Chondrocyte (in vitro differentiated cells): Measurements from ENCODE around the gene LRRC8E. TPM values are rescaled to one million over a fixed set of nuclear protein-coding genes. Genes with fewer than 3 reads are reported as not detected.

Experiments used
- DNase-seq: peaks from one replicate; pipeline ENCODE4 v3.0.0; 2021; ENCODE audit warnings: mixed read lengths, low spot score
- H3K27ac Mint-ChIP-seq: one replicate; pipeline ENCODE4 v1.8.0; 2021; ENCODE audit warnings: mild to moderate bottlenecking, moderate library complexity, mixed read lengths; ENCODE audit not compliant: unreplicated experiment
- H3K27me3 Mint-ChIP-seq: 2 replicates; pipeline ENCODE4 v1.8.0; 2021; ENCODE audit warnings: low read depth, mixed read lengths
- H3K36me3 Mint-ChIP-seq: 2 replicates; pipeline ENCODE4 v1.8.0; 2021; ENCODE audit warnings: low read depth, mixed read lengths
- H3K4me1 Mint-ChIP-seq: 2 replicates; pipeline ENCODE4 v1.8.0; 2021; ENCODE audit warnings: low read depth, mild to moderate bottlenecking, mixed read lengths
- H3K4me3 Mint-ChIP-seq: one replicate; pipeline ENCODE4 v1.8.0; 2021; ENCODE audit warnings: mild to moderate bottlenecking, moderate library complexity, mixed read lengths; ENCODE audit not compliant: unreplicated experiment
- H3K9me3 Mint-ChIP-seq: 2 replicates; pipeline ENCODE4 v1.8.0; 2021; ENCODE audit warnings: low read depth, mixed read lengths
- total RNA-seq: library from RNA; stranded (reverse); gene quantifications from 3 replicates; pipeline ENCODE4 v1.2.1, GENCODE V29; 2021
- TF ChIP-seq, protein P1 (sequence below): fragments of 200-600 bp; sonication (generic); IDR thresholded peaks from 2 replicates; pipeline ENCODE4 v1.5.0; 2021; ENCODE audit warnings: antibody characterized with exemption, mild to moderate bottlenecking, moderate library complexity

The LRRC8E gene
- total RNA-seq, 1 donor from 2014 or later: 6.9 TPM

DNA sequence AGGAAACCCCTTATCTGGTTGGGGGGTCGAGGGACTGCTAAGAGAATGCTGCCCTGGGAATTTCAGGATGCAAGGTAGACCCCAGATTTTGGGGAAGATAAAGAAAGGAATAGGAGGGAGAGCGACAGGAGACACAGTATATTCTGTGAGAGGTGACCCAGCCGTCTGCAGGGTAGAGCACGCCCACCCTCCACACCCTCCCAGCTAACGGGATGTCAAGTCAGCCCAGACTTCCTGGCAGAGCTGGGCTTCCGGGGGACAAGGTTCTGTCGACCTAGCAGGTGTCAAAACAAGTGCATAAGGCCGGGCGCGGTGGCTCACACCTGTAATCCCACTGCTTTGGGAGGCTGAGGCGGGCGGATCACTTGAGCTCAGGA, 13.4 kb upstream of the LRRC8E start:
- peaks cover 25% of the 10 kb centered on the region for H3K4me1 Mint-ChIP-seq
- H3K27me3 Mint-ChIP-seq: peaks cover 15% of the 10 kb centered on the region
- no peak for DNase-seq
- H3K36me3 Mint-ChIP-seq: no peaks in the 10 kb centered on the region
- no peaks in the 10 kb centered on the region for H3K9me3 Mint-ChIP-seq
- H3K4me3 Mint-ChIP-seq: peak overlapping the region; percentile 61
- H3K27ac Mint-ChIP-seq: no peak overlapping the region
- TF ChIP-seq, protein P1, sequence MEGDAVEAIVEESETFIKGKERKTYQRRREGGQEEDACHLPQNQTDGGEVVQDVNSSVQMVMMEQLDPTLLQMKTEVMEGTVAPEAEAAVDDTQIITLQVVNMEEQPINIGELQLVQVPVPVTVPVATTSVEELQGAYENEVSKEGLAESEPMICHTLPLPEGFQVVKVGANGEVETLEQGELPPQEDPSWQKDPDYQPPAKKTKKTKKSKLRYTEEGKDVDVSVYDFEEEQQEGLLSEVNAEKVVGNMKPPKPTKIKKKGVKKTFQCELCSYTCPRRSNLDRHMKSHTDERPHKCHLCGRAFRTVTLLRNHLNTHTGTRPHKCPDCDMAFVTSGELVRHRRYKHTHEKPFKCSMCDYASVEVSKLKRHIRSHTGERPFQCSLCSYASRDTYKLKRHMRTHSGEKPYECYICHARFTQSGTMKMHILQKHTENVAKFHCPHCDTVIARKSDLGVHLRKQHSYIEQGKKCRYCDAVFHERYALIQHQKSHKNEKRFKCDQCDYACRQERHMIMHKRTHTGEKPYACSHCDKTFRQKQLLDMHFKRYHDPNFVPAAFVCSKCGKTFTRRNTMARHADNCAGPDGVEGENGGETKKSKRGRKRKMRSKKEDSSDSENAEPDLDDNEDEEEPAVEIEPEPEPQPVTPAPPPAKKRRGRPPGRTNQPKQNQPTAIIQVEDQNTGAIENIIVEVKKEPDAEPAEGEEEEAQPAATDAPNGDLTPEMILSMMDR: no peak

DNA sequence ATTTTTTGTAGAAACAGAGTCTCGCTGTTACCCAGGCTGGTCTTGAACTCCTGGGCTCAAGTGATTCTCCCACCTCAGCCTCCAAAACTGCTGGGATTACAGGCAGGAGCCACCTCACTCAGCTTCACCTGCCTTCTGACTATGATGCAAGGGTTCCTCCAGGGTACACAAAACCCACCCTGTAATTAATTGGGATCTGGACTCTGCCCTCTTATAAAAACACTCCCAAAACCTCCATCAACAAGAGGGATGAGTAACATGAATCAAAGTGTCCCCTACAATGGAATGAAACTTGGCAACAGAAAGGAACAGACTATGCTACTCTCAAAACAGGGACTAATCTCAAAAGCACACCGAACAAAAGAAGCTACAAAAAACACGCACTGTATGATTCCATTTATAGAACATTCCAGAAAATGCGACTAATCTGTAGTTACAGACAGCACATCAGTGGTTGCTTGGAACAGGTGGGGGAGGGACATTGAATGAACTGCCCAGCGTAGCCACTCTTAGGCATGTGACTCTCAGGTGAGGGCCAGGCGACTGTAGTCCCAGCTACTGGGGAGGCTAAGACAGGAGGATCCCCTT, 11.0 kb upstream of the LRRC8E start:
- no peaks in the 10 kb centered on the region for H3K36me3 Mint-ChIP-seq
- H3K9me3 Mint-ChIP-seq: no peaks in the 10 kb centered on the region
- no peak overlapping the region for H3K4me3 Mint-ChIP-seq
- H3K27ac Mint-ChIP-seq: no peak overlapping the region
- DNase-seq: no peak
- H3K27me3 Mint-ChIP-seq: peaks cover 6% of the 10 kb centered on the region
- H3K4me1 Mint-ChIP-seq: peaks cover 8% of the 10 kb centered on the region
- TF ChIP-seq, protein P1: no peak

DNA sequence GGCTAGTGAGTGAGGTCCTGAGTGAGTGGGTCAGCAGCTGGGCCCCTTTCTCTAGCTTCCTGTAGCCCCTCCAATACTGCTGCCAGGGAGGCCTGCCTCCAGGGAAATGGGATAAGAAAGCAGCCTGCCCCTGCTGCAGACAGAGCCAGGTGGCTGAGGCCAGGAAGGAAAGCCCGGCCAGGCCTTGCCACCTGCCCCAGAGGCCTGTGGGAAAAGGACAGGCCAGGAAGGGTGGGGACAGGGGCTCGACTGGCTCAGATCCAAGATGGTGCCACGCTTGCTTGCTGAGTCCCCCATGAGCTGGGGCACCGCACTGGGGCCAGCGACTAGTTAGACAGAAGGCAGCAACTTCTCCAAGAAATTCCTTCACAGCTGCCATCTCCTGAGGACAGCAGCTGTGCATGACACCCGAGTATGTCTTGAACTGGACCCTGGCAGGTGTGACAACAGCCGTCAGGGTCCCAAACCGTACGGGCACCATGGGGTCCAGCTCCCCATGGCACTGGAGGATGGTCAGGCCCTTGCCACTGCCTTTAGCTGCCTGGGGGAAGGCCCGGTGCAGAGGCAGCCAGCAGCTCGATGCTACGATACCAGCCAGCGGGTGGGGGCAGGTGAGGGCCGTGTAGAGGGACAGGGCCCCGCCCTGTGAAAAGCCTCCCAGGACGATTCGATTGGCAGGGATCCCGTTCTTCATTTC, 9.1 kb upstream of the LRRC8E start:
- no peaks in the 10 kb centered on the region for H3K9me3 Mint-ChIP-seq
- peaks cover 5% of the 10 kb centered on the region for H3K4me1 Mint-ChIP-seq
- DNase-seq: no peak
- no peak overlapping the region for H3K27ac Mint-ChIP-seq
- H3K4me3 Mint-ChIP-seq: no peak overlapping the region
- TF ChIP-seq, protein P1: no peak
- H3K27me3 Mint-ChIP-seq: no peaks in the 10 kb centered on the region
- no peaks in the 10 kb centered on the region for H3K36me3 Mint-ChIP-seq

DNA sequence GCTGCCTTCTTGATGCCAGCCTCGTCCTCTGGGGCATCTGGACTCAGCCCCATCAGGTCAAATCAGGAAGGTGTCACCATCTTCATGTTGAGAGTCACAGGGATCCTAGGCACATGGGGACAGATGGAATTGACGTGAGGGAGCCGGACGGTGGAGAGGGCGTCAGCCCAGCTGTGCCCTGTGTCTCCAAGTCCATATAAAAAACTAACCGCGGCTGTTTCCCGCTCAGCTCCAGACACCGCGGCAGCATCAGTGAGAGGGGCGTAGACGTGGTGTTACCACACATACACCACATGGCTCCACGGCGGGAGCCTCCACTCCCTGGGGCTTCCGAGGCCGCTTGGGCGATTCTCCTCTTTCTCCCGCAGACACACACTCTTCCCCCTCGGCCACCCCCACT, 8.5 kb upstream of the LRRC8E start:
- Mint-ChIP-seq H3K36me3 (no peaks in the 10 kb centered on the region), H3K27ac (no peak overlapping the region), H3K4me1 (peaks cover 5% of the 10 kb centered on the region), H3K9me3 (no peaks in the 10 kb centered on the region), H3K4me3 (no peak overlapping the region), H3K27me3 (no peaks in the 10 kb centered on the region)
- no peak for DNase-seq
- TF ChIP-seq, protein P1: no peak

- Mint-ChIP-seq H3K4me3 (no peak overlapping the region), H3K36me3 (no peaks in the 10 kb centered on the region), H3K9me3 (no peaks in the 10 kb centered on the region), H3K27ac (no peak overlapping the region), H3K4me1 (peaks cover 5% of the 10 kb centered on the region), H3K27me3 (no peaks in the 10 kb centered on the region)
- TF ChIP-seq, protein P1: no peak
- no peak for DNase-seq
These were observed 6.4 kb upstream of the LRRC8E start for GRCh38 chr19:7881910-7882309.
